Naive B cell (primary cell): ENCODE measurements around the gene SMC3. TPM values are rescaled to one million over a fixed set of nuclear protein-coding genes. Genes with fewer than 3 reads are reported as not detected.
"Not testable (repeated sequence)": the region's sequence is repeated elsewhere in the genome, so short reads cannot be mapped to it uniquely, and the experiment has no call there.

Source experiments
- ATAC-seq, 2 donors: fragments of 150-1000 bp; cut with Tn5 transposase; 2 replicates each; pipeline ENCODE4 v1.10.0; 2021; ENCODE audit warnings: low read depth in 2 of 2, mild to moderate bottlenecking in 2 of 2, moderate library complexity in 2 of 2
- DNase-seq: peaks from one replicate; pipeline ENCODE4 v3.0.0; 2022
- H3K27ac Mint-ChIP-seq, 6 donors: one replicate each; pipeline ENCODE4 v1.8.0; 2020 to 2022; ENCODE audit warnings: mild to moderate bottlenecking in 6 of 6, mixed read lengths in 6 of 6, moderate library complexity in 5 of 6, inconsistent platforms in 2 of 6
- H3K27me3 Mint-ChIP-seq, 3 donors: one replicate each; pipeline ENCODE4 v1.8.0; 2021 to 2022; ENCODE audit warnings: mixed read lengths in 3 of 3, mild to moderate bottlenecking in 1 of 3
- H3K36me3 Mint-ChIP-seq, 2 donors: one replicate each; pipeline ENCODE4 v1.8.0; 2020 to 2022; ENCODE audit warnings: mixed read lengths in 2 of 2, inconsistent platforms in 1 of 2, mild to moderate bottlenecking in 1 of 2
- H3K4me1 Mint-ChIP-seq, 3 donors: one replicate each; pipeline ENCODE4 v1.8.0; 2020 to 2022; ENCODE audit warnings: mixed read lengths in 3 of 3, inconsistent platforms in 1 of 3, mild to moderate bottlenecking in 1 of 3, moderate library complexity in 1 of 3
- H3K4me3 Mint-ChIP-seq, 8 donors: one replicate each; pipeline ENCODE4 v1.8.0; 2020 to 2022; ENCODE audit warnings: mild to moderate bottlenecking in 8 of 8, mixed read lengths in 8 of 8, moderate library complexity in 8 of 8, inconsistent platforms in 2 of 8
- H3K9me3 Mint-ChIP-seq, 7 donors: one replicate each; pipeline ENCODE4 v1.8.0; 2020 to 2022; ENCODE audit warnings: mixed read lengths in 7 of 7, mild to moderate bottlenecking in 5 of 7, inconsistent platforms in 2 of 7, moderate library complexity in 1 of 7
- polyA plus RNA-seq, 6 donors: library from polyadenylated mRNA; unstranded; fragments of 300-500 nt; fragmentation: Illumina TruSeq; gene quantifications; one replicate each; pipeline ENCODE4 v1.2.3, GENCODE V29; 2021; ENCODE audit warnings: low read depth in 6 of 6

Gene SMC3
- polyA plus RNA-seq, 6 donors from 2014 or later: 27.4 to 101 (median 85.4) TPM

- no peaks in the 10 kb centered on the region for H3K36me3 Mint-ChIP-seq
- no peak for ATAC-seq
- peaks cover 0 to 16% (median 9%) of the 10 kb centered on the region in 3 donors for H3K4me1 Mint-ChIP-seq
- DNase-seq: no peak
- no peak overlapping the region for H3K4me3 Mint-ChIP-seq
- no peaks in the 10 kb centered on the region for H3K9me3 Mint-ChIP-seq
- peak overlapping the region in 1 of 6 donors; percentile 14 for H3K27ac Mint-ChIP-seq
- H3K27me3 Mint-ChIP-seq: no peaks in the 10 kb centered on the region
Measured at GRCh38 chr10:110612629-110613028, 45.1 kb downstream of the SMC3 start.

GRCh38 chr10:110613341-110613995 lies 46.0 kb downstream of the SMC3 start:
- Mint-ChIP-seq H3K4me1 (peaks cover 0 to 16% (median 9%) of the 10 kb centered on the region in 3 donors), H3K27ac (peak overlapping the region in 1 of 6 donors; percentile 49), H3K4me3 (peak overlapping the region in 1 of 8 donors; percentile 25), H3K27me3 (no peaks in the 10 kb centered on the region), H3K36me3 (no peaks in the 10 kb centered on the region), H3K9me3 (no peaks in the 10 kb centered on the region)
- DNase-seq: no peak
- ATAC-seq: peak; percentile 75 to 82

- H3K27me3 Mint-ChIP-seq: no peaks in the 10 kb centered on the region
- H3K4me3 Mint-ChIP-seq: no peak overlapping the region
- no peak for ATAC-seq
- no peak for DNase-seq
- H3K27ac Mint-ChIP-seq: peak overlapping the region in 1 of 6 donors; percentile 33
- no peaks in the 10 kb centered on the region for H3K9me3 Mint-ChIP-seq
- H3K4me1 Mint-ChIP-seq: peaks cover 0 to 16% (median 9%) of the 10 kb centered on the region in 3 donors
- H3K36me3 Mint-ChIP-seq: no peaks in the 10 kb centered on the region
Measured at GRCh38 chr10:110613996-110614495, 46.6 kb downstream of the SMC3 start.

- H3K4me3 Mint-ChIP-seq: no peak overlapping the region
- DNase-seq (no peak), ATAC-seq (no peak)
- no peaks in the 10 kb centered on the region for H3K9me3 Mint-ChIP-seq
- H3K4me1 Mint-ChIP-seq: peaks cover 0 to 16% (median 9%) of the 10 kb centered on the region in 3 donors
- peak overlapping the region in 3 of 6 donors; percentile 7 to 35 (median 25) for H3K27ac Mint-ChIP-seq
- H3K36me3 Mint-ChIP-seq: no peaks in the 10 kb centered on the region
- no peaks in the 10 kb centered on the region for H3K27me3 Mint-ChIP-seq
Measured at GRCh38 chr10:110615057-110615747, 47.7 kb downstream of the SMC3 start.

GRCh38 chr10:110616493-110617033 lies 49.1 kb downstream of the SMC3 start:
- H3K27me3 Mint-ChIP-seq: no peaks in the 10 kb centered on the region
- DNase-seq (no peak), ATAC-seq (no peak)
- H3K4me1 Mint-ChIP-seq: peaks cover 0 to 16% (median 9%) of the 10 kb centered on the region in 3 donors
- no peak overlapping the region for H3K4me3 Mint-ChIP-seq
- H3K36me3 Mint-ChIP-seq: no peaks in the 10 kb centered on the region
- no peak overlapping the region for H3K27ac Mint-ChIP-seq
- peaks cover 0 to 5% (median 4%) of the 10 kb centered on the region in 7 donors for H3K9me3 Mint-ChIP-seq

GRCh38 chr10:110617425-110618229 lies 50.1 kb downstream of the SMC3 start:
- Mint-ChIP-seq H3K27ac (peak overlapping the region in 1 of 6 donors; percentile 74), H3K36me3 (no peaks in the 10 kb centered on the region), H3K9me3 (peaks cover 0 to 13% (median 7%) of the 10 kb centered on the region in 7 donors), H3K4me3 (no peak overlapping the region), H3K4me1 (peaks cover 0 to 13% (median 9%) of the 10 kb centered on the region in 3 donors), H3K27me3 (no peaks in the 10 kb centered on the region)
- ATAC-seq (no peak), DNase-seq (no peak)

GRCh38 chr10:110618230-110618610 lies 50.7 kb downstream of the SMC3 start:
- Mint-ChIP-seq H3K27ac (peak overlapping the region in 1 of 6 donors; percentile 17), H3K27me3 (peaks cover 0 to under 1% (median 0%) of the 10 kb centered on the region in 3 donors), H3K36me3 (no peaks in the 10 kb centered on the region), H3K4me3 (no peak overlapping the region), H3K9me3 (peaks cover 0 to 13% (median 7%) of the 10 kb centered on the region in 7 donors), H3K4me1 (peaks cover 0 to 9% (median 8%) of the 10 kb centered on the region in 3 donors)
- ATAC-seq (no peak), DNase-seq (no peak)

GRCh38 chr10:110619514-110620397 lies 52.3 kb downstream of the SMC3 start:
- H3K4me3 Mint-ChIP-seq: no peak overlapping the region
- no peak overlapping the region for H3K27ac Mint-ChIP-seq
- no peaks in the 10 kb centered on the region for H3K4me1 Mint-ChIP-seq
- ATAC-seq (no peak), DNase-seq (no peak)
- H3K27me3 Mint-ChIP-seq: peaks cover 0 to 9% (median 8%) of the 10 kb centered on the region in 3 donors
- H3K9me3 Mint-ChIP-seq: peaks cover 0 to 13% (median 8%) of the 10 kb centered on the region in 7 donors
- H3K36me3 Mint-ChIP-seq: peaks cover 0 to 4% of the 10 kb centered on the region in 2 donors

- Mint-ChIP-seq H3K4me3 (no peak overlapping the region), H3K36me3 (peaks cover 0 to 4% of the 10 kb centered on the region in 2 donors), H3K27ac (no peak overlapping the region), H3K4me1 (no peaks in the 10 kb centered on the region), H3K9me3 (peaks cover 0 to 13% (median 8%) of the 10 kb centered on the region in 7 donors), H3K27me3 (peaks cover 2 to 12% (median 11%) of the 10 kb centered on the region in 3 donors)
- no peak for ATAC-seq
- DNase-seq: no peak
Measured at GRCh38 chr10:110620398-110620719, 52.9 kb downstream of the SMC3 start.

GRCh38 chr10:110623316-110623715 lies 55.8 kb downstream of the SMC3 start:
- Mint-ChIP-seq H3K9me3 (peaks cover 3 to 15% (median 8%) of the 10 kb centered on the region in 7 donors), H3K27me3 (peaks cover 9 to 28% (median 19%) of the 10 kb centered on the region in 3 donors)
- not testable (repeated sequence) for H3K4me1 Mint-ChIP-seq, DNase-seq, H3K27ac Mint-ChIP-seq, H3K36me3 Mint-ChIP-seq, ATAC-seq, H3K4me3 Mint-ChIP-seq

- ATAC-seq (no peak), DNase-seq (no peak)
- Mint-ChIP-seq H3K4me3 (peak overlapping the region in 2 of 8 donors; percentile 16 to 18), H3K4me1 (no peaks in the 10 kb centered on the region), H3K36me3 (peaks cover 4 to 15% of the 10 kb centered on the region in 2 donors), H3K27ac (peak overlapping the region in 1 of 6 donors; percentile 66), H3K9me3 (peaks cover 3 to 17% (median 8%) of the 10 kb centered on the region in 7 donors), H3K27me3 (peaks cover 9 to 49% (median 39%) of the 10 kb centered on the region in 3 donors)
Measured at GRCh38 chr10:110625356-110625894, 57.9 kb downstream of the SMC3 start.
